Neural crest cell (in vitro differentiated cells): ENCODE results near the gene KLHL40. TPM values are rescaled to one million over a fixed set of nuclear protein-coding genes. Genes with fewer than 3 reads are reported as not detected.
A peak's percentile ranks its signal among the peaks of the same experiment; 100 is the strongest.

Experiments used
- DNase-seq: peaks from one replicate; pipeline ENCODE4 v3.0.0; 2021; ENCODE audit warnings: low read depth, mixed read lengths, low spot score
- H3K27ac Mint-ChIP-seq: one replicate; pipeline ENCODE4 v1.8.0; 2021; ENCODE audit warnings: mild to moderate bottlenecking, mixed read lengths; ENCODE audit not compliant: unreplicated experiment
- H3K27me3 Mint-ChIP-seq: 2 replicates; pipeline ENCODE4 v1.8.0; 2021; ENCODE audit warnings: low read depth, mild to moderate bottlenecking, mixed read lengths
- H3K36me3 Mint-ChIP-seq: 2 replicates; pipeline ENCODE4 v1.8.0; 2021; ENCODE audit warnings: low read depth, mild to moderate bottlenecking, mixed read lengths
- H3K4me1 Mint-ChIP-seq: 2 replicates; pipeline ENCODE4 v1.8.0; 2021; ENCODE audit warnings: mixed read lengths
- H3K4me3 Mint-ChIP-seq: one replicate; pipeline ENCODE4 v1.8.0; 2021; ENCODE audit warnings: mild to moderate bottlenecking, mixed read lengths
- H3K9me3 Mint-ChIP-seq: 2 replicates; pipeline ENCODE4 v1.8.0; 2021; ENCODE audit warnings: mixed read lengths
- CTCF ChIP-seq: fragments of 200-600 bp; sonication (generic); conservative IDR thresholded peaks from 2 replicates; pipeline ENCODE4 v1.5.0; 2021; ENCODE audit warnings: antibody characterized with exemption, mild to moderate bottlenecking
- total RNA-seq: library from RNA; stranded (reverse); gene quantifications from 2 replicates; pipeline ENCODE4 v1.2.1, GENCODE V29; 2021

KLHL40 gene
- total RNA-seq, 1 donor from 2014 or later: not detected

DNA sequence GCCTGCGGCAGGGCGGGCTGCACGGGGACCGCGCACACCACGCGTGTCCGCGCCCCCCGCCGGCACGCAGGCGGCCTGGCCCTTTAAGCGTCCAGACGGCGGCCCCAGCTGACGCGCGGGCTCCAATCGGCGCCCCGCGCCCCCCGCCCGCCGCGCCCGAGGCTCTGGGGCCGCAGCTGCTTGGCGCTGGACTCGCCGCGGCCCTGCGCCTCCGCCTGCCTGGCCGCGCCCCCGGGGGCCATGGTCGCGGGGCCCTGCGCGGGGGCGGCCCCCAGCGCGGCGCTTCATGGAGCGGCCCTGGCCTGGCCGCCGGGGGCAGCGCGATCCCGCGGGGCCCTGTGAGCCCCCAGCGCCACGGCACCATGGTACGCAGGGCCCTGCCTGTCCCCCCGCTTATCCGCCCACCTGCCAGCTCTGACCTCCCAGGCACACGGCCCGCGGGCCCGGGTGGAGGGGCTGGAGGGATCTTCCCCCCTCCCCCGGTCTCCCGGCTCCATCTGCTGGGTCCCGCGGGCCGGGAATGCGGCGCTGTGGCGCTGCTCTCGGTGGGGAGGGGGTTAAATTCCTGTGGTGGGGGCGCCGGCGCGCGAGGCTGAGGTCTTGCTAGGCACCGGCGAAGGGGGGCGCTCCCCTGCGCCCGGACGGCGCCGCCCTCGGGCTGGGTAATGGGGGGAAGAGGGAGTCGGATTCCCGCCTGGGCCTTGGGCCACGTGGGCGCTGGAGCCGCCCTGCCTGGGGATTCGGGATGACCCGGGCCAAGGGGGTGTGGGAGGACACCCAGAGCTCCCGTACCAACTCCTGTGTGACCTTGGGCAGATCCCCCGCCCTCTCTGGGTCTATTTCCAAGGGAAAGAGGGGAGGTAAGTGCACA lies 30.8 kb upstream of the KLHL40 start:
- Mint-ChIP-seq H3K36me3 (no peaks in the 10 kb centered on the region), H3K27ac (no peak overlapping the region), H3K27me3 (no peaks in the 10 kb centered on the region), H3K4me1 (peaks cover 14% of the 10 kb centered on the region), H3K4me3 (peak overlapping the region; percentile 76), H3K9me3 (no peaks in the 10 kb centered on the region)
- TF ChIP-seq CTCF: no peak
- peak; percentile 39 for DNase-seq

DNA sequence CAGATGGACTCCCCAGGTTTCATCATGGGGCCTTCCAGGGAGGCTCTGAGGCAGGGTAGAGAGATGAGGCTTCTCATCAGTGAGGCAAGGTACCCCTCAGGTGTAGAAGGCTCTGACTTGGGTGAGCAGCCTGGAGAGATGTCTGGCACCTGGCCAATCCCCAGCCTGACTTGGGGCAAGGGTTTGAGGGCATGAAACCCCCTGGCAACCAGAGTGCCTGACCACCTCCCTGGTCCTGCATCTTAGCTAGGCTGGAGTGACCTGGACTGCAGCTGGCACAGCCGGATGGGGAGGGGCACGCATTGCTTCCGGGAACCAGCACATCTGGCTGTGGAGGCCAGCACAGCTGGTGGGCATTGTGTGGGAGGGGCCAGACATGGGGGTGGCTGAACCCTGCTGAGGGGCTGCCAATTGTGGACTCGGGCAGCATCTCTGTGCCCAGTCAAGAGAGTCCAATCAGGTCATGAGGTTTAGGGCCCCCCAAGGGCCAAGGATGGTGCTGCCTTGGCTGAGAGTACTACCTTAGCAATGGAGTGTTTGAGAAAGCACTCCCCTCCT lies 29.9 kb upstream of the KLHL40 start:
- no peak for TF ChIP-seq CTCF
- no peak for DNase-seq
- no peak overlapping the region for H3K27ac Mint-ChIP-seq
- no peaks in the 10 kb centered on the region for H3K36me3 Mint-ChIP-seq
- H3K4me1 Mint-ChIP-seq: peaks cover 14% of the 10 kb centered on the region
- H3K9me3 Mint-ChIP-seq: no peaks in the 10 kb centered on the region
- H3K27me3 Mint-ChIP-seq: no peaks in the 10 kb centered on the region
- H3K4me3 Mint-ChIP-seq: peak overlapping the region; percentile 76

DNA sequence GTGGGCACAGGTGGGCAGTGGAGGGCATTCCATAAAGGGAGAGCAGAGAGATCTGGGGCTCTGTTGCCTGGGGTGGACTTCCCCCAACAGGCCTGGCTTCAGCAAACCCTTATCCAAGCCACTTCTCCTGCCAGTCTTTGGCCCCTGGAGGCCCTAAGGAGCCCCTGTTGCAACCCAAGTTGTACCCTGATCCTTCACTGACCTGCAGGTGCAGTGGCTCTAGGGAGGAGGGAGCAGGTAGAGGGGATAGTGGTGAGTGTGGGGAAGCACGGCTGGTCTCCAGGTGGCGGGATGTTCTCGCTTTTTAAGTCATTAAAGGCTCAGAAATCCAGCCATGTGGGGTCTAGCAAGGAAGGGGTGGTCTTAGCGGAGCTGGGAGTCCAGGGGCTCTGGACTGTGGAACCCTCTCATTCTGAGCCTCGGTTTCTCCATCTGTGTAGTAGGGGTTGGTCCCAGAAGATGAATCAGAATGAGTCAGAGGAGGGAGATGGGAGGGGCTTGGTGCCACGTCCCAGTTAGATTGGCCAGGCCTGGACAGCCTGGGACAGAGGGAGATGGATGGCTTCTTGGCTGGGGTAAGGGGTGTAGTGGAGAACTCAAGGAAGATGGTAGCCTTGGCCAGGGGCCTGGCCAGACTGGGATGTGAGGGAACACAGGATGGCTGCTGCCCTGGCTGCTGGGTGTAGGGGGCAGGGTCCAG lies 29.2 kb upstream of the KLHL40 start:
- DNase-seq: no peak
- Mint-ChIP-seq H3K27ac (no peak overlapping the region), H3K4me3 (peak overlapping the region; percentile 78), H3K36me3 (no peaks in the 10 kb centered on the region), H3K9me3 (no peaks in the 10 kb centered on the region), H3K4me1 (peaks cover 14% of the 10 kb centered on the region), H3K27me3 (no peaks in the 10 kb centered on the region)
- no peak for TF ChIP-seq CTCF

GRCh38 chr3:42656680-42657610 lies 28.4 kb upstream of the KLHL40 start:
- Mint-ChIP-seq H3K27me3 (no peaks in the 10 kb centered on the region), H3K27ac (no peak overlapping the region), H3K4me1 (peaks cover 9% of the 10 kb centered on the region), H3K4me3 (peak overlapping the region; percentile 78), H3K9me3 (no peaks in the 10 kb centered on the region), H3K36me3 (no peaks in the 10 kb centered on the region)
- no peak for DNase-seq
- no peak for TF ChIP-seq CTCF

DNA sequence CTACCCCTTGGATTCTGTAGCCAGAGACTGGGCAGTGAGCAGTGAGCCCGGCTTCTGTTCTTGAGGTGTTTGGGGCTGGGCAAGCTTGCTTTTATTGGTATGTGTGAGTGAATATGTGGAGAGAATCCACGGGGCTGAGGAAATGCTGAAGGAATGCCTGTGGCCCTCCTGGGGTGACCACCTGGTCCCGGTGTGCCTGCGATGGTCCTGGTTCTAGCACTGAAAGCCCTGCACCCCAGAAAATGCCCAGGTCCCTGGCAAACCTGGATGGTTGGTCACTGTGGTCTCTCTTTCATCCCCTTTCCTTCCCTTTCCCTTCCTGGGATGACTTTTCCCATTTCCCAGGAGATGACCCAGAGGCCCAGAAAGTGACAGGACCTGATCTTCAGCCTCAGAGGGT lies 27.7 kb upstream of the KLHL40 start:
- Mint-ChIP-seq H3K4me1 (peaks cover 5% of the 10 kb centered on the region), H3K9me3 (no peaks in the 10 kb centered on the region), H3K4me3 (peak overlapping the region; percentile 66), H3K36me3 (no peaks in the 10 kb centered on the region), H3K27ac (no peak overlapping the region), H3K27me3 (no peaks in the 10 kb centered on the region)
- no peak for TF ChIP-seq CTCF
- DNase-seq: no peak
